ENCODE data around the gene FOXN1.

Gene FOXN1

DNA sequence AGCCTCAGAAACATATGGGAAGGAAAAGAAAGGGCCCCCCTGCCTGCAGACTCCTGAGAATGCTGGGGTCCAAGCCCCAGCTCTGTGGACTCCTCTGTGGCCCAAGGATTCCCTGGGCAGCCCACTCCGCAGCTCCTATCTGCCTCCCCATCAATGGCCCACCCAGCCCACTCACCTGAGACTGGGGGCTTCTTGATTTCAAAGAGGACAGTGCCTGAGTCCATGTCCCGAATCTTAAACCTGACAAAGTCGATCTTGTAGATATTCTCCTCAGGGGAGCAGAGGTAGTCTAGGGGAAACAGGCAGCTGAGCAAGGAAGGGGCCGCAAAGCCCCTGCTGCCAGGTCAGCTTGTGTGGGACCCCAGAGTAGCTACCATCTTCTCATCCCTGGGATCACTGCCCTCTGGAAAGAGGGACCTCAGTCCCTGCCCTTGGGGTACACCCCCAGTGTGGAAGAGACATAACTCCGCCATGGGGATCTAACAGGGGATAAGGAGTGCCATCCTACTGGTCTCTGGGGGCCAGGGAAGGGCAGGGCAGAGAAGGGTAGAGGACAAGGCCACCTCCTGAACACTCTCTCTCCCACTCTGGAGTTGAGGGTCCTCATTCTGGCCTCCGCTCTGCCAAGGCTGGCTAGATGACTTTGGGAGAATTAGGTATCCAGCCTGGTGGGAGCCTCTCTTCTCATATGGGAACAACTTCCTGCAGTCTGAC, 42.4 kb downstream of the FOXN1 start:
- DNase-seq = no peak

DNA sequence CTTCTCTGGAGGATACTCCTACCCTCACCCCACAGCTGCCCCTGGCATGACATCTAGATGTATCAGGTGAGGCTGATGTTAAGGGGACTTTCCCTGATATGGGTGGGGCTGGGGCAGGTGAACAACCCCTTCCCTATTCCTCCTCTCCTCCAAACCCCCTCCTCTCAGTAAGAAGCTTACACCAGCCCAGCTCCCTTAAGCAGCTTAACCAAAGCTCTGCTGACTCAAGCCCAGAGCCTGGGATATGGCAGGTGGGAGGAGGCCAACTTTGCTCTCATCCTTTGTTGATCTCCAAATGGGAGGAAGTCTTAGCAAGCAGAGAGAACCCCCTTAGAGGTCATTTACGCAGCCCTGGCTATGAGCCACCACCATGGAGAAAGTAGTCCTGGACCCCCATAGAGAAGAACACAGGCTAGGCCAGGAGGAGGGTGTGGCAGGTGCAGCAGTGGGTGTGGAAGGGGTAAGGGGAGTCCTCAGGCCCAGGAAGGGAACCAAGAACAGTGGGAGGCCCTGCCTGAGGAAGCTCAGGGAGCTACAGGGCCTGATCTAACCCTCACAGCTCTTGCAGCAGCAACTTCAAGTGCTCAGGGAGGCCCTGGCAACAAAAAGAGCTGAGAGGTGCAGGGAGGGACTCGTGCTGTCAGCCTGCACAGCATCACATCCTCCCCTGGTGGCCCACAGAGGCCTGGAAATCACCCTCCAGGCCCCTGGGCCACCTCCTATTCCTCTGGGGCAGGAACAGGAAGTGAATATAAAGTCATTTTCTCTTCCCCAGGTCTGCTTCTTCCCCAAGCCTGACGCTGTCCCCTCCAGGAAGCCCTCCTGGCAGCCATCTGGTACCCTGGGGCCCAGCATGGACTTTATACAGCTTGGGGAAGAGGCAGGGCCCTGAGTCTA, 43.3 kb downstream of the FOXN1 start:
- peak; percentile 56 for DNase-seq

DNA sequence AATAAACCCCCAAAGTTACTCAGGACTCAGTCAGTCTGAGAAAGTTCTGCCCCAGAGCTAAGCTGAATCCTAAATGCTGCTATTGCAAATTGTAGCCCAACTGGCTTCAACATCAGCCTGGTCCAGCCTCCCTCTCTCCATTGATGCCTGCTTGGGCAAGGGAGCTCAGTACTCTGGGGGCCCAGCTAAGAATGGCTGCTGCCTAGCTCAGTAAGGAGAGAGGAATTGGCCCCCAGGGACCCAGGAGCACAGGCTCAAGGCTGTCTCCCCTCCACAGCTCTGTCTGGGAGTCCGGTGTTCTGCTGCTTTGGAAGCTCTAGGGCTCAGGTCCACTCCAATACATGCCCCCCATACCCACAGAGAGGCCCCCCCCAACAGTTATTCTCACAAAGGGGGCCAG, 44.7 kb downstream of the FOXN1 start:
- no peak for DNase-seq

DNA sequence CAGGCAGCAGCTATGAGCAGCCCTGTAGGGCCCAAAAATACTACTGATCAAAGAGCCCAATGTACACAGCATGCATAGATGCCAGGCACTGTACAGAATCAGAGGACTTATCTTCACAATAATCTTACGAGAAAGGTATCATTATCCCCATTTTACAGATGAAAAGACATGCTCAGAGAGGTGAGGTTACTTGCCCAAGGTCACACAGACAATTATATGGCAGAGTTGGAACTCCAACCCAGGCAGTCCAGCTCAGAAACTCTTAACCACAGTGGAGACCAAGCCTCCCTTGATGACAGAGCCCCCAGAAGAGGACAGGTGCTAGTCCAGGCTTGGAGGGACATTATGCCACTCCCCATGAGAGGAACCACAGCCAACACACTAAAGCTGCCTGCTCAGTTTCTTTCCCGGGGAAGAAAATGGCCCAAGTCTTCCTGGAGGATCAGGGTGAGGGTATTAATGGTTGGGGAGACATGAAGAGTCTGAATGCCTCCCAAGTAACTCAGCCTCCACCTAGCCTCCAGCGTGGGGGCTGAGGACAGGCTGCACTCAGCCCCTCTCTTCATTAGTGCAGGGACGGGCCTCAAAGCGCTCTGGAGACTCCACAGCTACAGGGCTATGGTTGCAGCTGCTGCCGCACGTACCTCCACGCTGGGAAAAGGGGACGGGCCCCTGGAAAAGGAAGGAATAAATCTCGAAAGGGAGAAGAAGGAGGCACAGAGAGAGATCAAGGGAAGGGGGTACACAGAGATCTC, 45.5 kb downstream of the FOXN1 start:
- no peak for DNase-seq

DNA sequence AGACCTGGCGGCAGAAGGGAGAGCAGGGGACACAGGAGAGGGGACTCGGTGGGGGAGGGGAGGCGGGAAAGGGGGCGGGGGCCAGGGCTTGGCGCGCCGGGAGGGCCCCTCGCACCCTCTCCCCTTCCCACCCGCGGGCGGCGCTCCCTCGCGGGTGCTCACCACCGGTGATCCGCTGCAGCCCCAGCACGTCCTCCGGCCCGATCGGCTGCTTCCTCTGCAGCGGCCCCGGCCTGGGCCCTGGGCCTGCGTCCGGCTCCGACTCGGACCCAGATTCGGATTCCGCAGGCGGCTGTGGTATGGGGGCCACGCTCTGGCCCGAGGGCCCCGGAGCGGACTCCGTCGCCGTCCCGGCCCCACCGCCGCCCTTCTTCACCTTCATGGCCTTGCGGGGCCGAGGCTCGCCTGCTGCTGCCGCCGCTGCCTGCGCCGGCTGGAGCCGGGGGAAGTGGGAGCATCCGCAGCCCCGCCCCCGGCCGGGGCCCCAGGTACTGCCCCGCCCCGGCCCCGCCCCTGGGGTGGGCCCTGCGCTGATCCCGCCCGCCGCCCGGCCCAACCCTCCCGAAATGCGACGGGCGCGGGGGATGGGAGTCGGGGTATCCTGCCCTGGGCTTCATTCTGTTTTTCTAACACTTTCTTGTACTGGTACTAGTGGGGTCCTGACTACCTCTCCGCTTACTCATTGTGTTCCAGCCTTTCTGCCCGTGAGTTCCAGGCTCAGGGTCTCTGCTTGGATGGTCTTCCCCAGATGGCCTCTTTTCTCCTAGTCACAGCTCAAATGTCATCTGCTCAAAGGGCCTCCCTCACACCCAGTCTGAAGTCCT, 46.2 kb downstream of the FOXN1 start, which contains the start of gene UNC119:
TSS of gene UNC119 (minus strand) at position 449 of the 824 bp plus-strand sequence. CDS start at position 382, 67 bp downstream.
- DNase-seq = peak; percentile 80

DNA sequence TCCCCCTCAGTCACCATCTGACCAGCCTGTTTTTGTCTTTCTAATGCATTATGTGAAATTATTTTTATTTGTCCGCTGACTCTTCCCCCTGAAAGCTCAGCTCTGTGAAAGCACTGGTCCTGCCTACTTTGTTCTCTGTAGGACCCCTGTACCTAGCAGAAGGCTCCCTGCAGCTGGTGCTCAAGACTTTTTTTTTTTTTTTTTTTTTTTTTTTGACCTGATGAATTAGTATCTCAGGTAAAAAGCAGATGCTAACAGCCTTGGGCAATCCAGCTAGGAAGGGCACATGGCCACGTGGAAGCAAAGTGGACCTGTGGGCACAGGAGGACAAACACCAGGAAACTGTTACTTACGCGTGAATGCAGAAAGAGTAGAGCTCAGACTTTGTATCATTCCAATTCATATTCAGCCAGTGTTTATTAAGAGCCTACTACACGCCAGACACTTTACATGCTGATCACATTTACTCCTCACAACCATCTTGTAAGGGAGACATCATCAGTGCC, 46.9 kb downstream of the FOXN1 start:
- DNase-seq = no peak

DNA sequence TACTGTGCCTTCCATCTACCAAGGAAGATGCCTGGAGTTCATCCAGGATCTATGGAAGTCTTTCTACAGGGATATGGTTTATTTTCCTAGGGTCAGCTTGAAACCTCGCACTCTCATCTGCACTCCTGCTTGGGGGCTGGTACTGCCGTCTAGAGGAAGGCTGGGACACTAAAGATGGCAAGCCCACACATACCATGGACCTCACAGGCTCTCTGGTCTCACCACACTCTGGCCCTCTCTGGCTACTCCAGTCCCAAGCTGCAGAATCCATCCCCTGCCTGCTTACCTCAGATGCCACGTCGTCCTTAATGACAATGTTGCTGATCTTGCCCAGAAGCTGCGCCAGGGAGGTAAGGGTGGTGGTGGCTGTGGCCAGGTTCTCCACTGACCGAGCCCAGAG, 48.4 kb downstream of the FOXN1 start:
- DNase-seq = no peak

DNA sequence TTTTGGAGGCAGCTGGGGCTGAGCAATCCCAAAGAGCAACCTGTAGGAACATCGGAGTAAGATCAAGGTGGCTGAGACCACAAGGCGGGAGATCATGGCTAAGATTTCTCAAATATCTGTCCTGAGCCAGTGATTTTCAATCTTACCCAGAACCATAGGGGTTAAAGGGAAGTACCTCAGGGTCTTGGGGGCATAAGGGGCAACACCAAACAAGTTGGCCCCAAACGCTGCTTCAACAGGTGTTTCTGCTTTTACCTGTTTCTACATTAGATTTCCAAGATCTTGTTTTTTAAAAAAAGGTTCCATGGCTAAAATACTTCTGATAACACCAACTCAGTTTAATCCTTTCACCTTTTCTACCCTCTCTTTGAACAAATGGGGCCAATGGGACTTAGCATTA, 48.9 kb downstream of the FOXN1 start:
- no peak for DNase-seq

DNA sequence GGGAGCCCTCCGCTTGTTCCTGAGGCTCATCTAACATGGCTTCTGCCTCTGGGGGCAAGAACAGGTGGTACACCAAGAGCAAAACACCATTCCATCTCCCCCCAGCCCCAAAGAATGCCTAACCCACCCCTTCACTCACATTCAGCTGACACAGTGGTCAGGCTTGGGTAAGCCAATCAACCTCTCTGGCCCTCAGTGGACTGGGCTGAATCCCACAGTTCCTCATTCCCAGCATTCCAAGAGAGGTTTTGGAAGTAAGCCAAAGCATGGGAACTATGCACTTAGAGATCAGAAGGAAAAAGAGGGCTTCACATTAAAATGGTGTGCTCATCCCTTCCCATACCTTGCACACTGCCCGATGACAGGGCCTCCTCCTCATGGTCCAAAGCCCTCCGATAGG, 57.3 kb downstream of the FOXN1 start:
- DNase-seq = no peak

DNA sequence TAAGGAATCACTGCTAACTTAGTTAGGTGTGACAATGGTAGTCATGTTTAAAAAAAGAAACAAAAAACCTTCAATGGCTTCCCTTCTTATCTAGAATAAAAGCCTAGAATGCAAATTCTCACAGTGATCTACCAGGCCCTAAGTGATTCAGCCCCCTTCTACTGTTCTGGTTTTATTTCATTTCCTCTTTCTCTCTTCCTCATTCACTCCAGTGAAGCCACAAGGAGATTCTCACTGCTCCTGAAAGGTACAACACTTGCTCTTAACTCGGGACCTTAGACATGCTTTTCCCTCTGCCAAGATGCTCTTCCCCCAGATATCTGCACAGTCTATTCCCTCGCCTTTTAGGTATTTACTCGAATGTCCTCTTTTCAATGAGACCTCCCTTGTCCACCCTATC, 61.5 kb downstream of the FOXN1 start:
- DNase-seq = no peak

DNA sequence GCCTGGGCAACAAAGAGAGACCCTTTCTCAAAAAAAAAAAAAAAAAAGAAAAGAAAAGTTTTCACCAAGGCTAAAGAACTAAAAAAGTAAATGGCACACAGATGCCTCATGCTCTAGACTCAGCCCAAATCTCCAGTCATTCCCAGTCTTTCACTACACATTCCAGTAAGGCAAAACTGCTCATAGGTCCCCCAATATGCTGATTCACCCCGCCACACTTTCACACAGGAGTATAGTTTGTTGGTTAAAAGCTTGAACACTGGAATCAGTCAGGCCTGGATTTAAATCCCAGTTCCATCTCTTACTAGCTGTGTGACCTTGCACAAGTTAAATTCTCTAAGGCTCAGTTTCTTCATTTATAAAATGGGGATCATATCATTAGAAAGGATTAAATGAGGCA, 63.3 kb downstream of the FOXN1 start:
- DNase-seq = no peak

DNA sequence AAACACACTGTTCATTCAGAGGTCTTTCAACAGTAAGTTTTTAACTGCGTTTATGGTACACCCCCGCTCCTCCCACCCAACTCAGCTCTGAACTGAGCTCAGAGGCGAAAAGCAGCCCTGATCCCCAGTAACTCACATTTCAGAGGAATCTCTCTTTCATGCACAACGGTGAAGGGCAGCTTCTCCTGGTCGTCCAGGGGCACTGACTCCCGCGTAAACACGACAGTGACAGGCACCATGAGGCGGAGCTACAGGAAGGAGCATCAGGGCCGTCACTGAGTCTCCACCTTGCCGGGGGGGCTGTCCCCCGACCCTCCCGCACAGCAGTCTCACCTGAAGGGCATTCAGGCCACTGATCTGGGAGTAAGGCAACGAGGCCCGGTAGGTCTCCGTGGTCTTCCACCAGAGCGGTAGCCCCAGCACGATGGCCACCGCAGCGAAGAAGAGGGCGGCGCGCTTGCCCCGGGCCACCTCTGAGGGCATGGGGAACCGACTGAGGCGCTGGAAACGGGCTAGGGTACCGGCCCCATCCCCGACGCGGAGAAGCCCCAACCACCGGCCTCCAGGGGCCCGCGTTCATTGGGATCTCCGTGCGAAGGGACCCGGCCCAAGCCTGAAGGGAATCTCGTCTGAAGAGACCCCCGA, 64.7 kb downstream of the FOXN1 start:
- DNase-seq = peak; percentile 39

DNA sequence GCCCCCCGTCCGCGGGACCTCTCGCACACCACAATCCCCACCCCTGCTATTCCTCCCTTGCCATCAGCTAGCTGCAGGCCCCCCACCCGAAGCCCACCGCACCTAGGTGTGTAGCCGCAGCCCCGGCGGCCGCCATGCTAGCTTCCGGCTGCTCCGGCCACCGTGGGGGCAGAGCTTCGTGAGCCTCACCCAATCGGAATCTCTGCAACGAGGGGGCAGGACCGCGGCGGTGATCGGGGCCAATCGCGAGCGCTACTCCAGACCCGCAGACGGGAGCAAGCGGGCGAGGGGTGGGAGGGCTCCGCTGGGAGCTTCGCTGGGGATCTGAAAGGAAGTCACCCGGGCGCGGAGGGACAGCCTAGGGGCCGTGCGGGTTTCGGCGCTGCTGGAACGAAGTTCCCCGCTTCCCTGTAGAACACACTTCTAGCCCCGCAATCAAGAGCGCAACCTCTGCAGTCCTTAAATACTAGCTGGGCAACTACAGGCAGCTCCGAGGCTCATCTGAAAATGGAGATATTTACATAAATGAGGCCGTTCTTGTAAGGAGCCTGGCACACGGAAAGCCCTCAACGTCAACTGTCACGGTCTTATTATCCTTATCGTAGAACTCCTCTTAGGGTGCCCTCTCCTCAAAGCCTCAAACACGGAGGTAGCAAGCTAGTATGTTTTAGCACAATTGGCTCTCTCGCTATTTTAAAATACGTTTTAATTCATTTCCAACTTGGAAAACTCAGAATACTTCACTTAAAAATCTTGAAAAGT, 65.4 kb downstream of the FOXN1 start, which contains the start of gene PIGS:
TSS of gene PIGS (minus strand) at position 164 of the 762 bp plus-strand sequence. CDS start at position 136, 28 bp downstream.
- DNase-seq = peak; percentile 87

DNA sequence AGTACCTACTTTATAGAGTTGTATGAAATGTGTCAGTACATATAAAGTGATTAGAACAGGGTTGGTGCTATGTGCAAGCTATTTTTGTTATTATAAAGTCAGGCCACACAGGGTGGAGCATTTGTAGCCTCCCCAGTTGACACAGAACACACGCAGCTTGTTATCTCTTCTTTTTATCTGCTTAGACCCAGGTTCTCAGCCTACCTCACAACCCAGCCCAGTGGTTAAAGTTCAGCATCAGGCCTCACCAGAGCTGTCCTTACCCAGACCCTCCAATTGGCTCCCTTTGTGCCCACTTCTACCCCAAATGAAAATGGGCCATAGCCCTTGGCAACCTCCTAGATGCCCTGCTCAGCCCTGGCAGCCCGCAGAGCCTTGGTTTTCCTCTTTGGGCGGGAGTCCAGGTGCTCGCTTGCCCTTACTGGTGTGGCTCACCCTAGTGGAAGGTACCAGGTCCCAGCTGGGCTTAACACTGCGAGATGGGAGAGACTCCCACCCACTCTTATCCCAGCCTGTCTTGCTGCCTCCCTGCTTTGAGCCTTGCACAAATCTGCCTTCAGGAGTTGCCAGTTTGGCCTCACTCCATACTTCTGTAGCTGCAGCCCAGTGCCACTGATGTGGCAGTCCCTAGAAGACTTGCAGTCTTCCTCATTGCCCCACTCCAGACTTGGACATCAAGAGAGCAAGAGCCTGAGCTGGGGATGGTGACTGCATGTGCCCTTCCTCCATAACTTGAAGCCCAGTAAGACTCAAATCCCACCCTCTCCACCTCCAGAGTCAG, 66.3 kb downstream of the FOXN1 start:
- DNase-seq = no peak

DNA sequence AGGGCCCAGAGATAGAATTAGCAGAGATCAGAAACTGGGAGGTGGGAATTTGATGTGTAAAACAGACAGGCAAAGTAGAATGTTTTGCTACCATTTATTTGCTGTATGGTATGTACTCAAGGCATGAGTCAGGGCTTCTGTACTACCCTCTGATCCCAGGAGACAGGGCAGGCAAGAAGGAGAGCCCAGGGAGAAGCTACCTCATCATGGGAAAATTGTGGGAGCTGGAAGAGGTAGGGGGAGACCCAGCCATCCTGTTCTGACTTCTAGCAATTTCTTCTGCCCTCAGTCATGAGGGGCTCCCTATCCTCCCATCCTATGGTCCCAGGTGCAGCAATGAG, 66.9 kb downstream of the FOXN1 start:
- DNase-seq = no peak

DNA sequence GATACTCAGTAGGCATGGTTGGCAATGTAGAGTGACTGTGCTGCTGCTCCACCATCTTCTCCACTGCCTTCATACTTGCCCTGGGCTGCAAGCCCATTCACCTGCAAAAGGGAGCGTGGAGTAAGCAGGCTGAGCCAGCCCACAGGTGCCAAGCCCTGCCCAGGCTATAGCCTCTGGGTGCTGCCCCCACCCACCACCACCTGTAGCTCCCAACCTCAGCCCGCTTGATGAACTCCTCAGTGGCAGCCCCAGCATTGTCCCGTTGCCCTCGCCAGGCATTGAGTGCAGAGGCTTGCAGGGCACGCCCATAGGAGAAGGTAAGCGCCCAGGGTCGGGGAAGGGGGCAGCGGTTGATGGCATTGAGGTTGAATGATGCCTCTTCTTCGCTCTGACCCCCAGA, 67.4 kb downstream of the FOXN1 start:
- no peak for DNase-seq

DNA sequence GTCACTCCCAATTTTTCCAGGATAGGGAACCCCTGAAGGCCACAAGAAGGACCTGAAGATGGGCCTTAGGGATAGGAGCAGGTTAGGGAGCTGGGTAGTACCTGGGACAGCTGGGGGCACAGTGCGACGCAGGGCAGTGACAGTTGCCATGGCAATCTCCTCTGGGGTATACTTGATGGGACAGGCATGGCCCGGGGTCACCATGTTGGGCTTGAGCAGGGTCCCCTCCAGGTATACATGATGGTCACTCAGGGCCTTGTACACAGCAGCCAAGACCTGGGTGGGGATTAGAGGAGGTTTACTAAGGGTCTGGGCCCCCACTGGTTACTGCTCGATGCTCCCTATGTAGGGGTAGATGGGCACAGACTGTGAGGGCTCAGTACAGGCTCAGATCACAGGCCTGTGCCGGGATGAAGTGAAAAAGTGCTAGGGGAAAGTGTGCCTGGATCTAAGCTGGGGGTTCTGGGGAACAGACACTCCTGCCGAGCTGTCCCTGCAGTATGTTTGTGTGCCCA, 67.9 kb downstream of the FOXN1 start:
- no peak for DNase-seq

DNA sequence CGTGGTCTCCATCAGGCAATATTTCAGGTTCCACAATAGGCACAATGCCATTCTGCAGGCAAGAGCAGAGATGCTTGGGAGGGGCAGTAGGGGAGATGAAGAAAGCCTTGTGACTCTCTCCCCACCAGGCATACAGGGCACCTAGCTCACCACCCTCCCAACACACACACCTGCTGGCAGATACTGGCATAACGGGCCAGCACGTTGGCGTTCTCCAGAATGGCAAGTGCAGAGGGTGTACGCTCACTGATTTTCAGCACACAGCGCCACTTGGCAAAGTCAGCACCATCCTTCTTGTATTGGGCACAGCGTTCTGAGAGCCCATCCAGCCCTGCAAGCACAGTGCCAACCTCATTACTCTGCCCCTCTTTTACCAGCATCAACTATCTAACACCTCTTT, 68.4 kb downstream of the FOXN1 start:
- DNase-seq = no peak

DNA sequence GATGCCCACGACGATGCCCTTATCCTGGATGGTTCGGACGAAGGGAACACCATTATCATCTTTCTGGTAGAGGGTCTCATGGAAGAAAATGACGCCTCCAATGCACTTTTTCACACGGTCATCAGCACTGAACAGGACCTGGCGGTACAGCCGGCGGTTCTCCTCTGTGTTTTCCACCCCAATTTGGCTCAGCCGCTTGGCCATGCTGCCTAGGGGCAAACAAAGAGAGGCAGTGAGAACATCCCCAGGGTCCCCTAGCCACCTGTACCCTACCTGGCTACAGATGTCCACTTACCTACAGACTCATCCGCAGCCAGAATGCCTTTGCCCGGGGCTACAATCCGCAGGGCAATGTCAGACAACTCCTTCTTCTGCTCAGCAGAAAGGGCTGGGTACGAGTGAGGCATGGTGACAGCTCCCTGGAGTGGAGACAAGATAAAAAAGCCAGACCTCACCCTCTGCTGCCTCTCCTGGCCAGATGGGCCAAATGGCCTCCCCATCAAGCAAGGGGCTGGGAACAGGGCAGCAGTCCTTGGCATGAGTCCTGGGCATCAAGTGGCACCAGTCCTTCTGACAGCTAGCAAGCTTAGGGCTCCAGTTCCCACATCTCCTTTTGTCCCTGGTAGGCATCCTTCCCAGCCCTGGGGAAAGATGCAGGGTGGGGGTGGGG, 69.1 kb downstream of the FOXN1 start:
- no peak for DNase-seq

All from T-helper 9 cell (primary cell).